ENCODE results near the gene ETV3. TPM values are rescaled to one million over a fixed set of nuclear protein-coding genes. Genes with fewer than 3 reads are reported as not detected.

Gene ETV3
- polyA plus RNA-seq, 3 donors, result 25.1 to 28.2 (median 25.4) TPM

GRCh38 chr1:157170677-157171515 lies 32.7 kb upstream of the ETV3 start:
- no peak for DNase-seq (ENCODE audit: extremely low read depth in 1 of 11, low read depth in 9 of 11, low spot score in 4 of 11)

GRCh38 chr1:157168015-157168414 lies 29.8 kb upstream of the ETV3 start:
- no peak for DNase-seq (ENCODE audit: extremely low read depth in 1 of 11, low read depth in 9 of 11, low spot score in 4 of 11)

GRCh38 chr1:157167437-157167836 lies 29.2 kb upstream of the ETV3 start:
- DNase-seq (ENCODE audit: extremely low read depth in 1 of 11, low read depth in 9 of 11, low spot score in 4 of 11), result no peak

GRCh38 chr1:157166590-157166989 lies 28.4 kb upstream of the ETV3 start:
- DNase-seq (ENCODE audit: extremely low read depth in 1 of 11, low read depth in 9 of 11, low spot score in 4 of 11), result no peak

- DNase-seq (ENCODE audit: extremely low read depth in 1 of 11, low read depth in 9 of 11, low spot score in 4 of 11), result peak in 9 of 11 donors; percentile 51 to 76 (median 64)
These were observed 25.3 kb upstream of the ETV3 start for GRCh38 chr1:157163273-157164127.

- peak in 4 of 11 donors; percentile 18 to 56 (median 49) for DNase-seq (ENCODE audit: extremely low read depth in 1 of 11, low read depth in 9 of 11, low spot score in 4 of 11)
These were observed 24.1 kb upstream of the ETV3 start for GRCh38 chr1:157162345-157162744.

- DNase-seq (ENCODE audit: extremely low read depth in 1 of 11, low read depth in 9 of 11, low spot score in 4 of 11), result no peak
These were observed 23.7 kb upstream of the ETV3 start for GRCh38 chr1:157161901-157162300.

- DNase-seq (ENCODE audit: extremely low read depth in 1 of 11, low read depth in 9 of 11, low spot score in 4 of 11), result no peak
These were observed 20.8 kb upstream of the ETV3 start for GRCh38 chr1:157158967-157159366.

GRCh38 chr1:157157501-157158190 lies 19.5 kb upstream of the ETV3 start:
- DNase-seq (ENCODE audit: extremely low read depth in 1 of 11, low read depth in 9 of 11, low spot score in 4 of 11), result no peak

- DNase-seq (ENCODE audit: extremely low read depth in 1 of 11, low read depth in 9 of 11, low spot score in 4 of 11), result peak in 8 of 11 donors; percentile 49 to 70 (median 60)
These were observed 17.9 kb upstream of the ETV3 start for GRCh38 chr1:157156058-157156541.

GRCh38 chr1:157155658-157156057 lies 17.5 kb upstream of the ETV3 start:
- no peak for DNase-seq (ENCODE audit: extremely low read depth in 1 of 11, low read depth in 9 of 11, low spot score in 4 of 11)

- peak in 3 of 11 donors; percentile 39 to 63 (median 42) for DNase-seq (ENCODE audit: extremely low read depth in 1 of 11, low read depth in 9 of 11, low spot score in 4 of 11)
These were observed 16.8 kb upstream of the ETV3 start for GRCh38 chr1:157154940-157155514.

- DNase-seq (ENCODE audit: extremely low read depth in 1 of 11, low read depth in 9 of 11, low spot score in 4 of 11), result no peak
These were observed 16.1 kb upstream of the ETV3 start for GRCh38 chr1:157154291-157154690.

- no peak for DNase-seq (ENCODE audit: extremely low read depth in 1 of 11, low read depth in 9 of 11, low spot score in 4 of 11)
These were observed 15.6 kb upstream of the ETV3 start for GRCh38 chr1:157153746-157154145.

GRCh38 chr1:157152510-157152909 lies 14.3 kb upstream of the ETV3 start:
- DNase-seq (ENCODE audit: extremely low read depth in 1 of 11, low read depth in 9 of 11, low spot score in 4 of 11), result no peak

GRCh38 chr1:157151506-157151905 lies 13.3 kb upstream of the ETV3 start:
- no peak for DNase-seq (ENCODE audit: extremely low read depth in 1 of 11, low read depth in 9 of 11, low spot score in 4 of 11)

- no peak for DNase-seq (ENCODE audit: extremely low read depth in 1 of 11, low read depth in 9 of 11, low spot score in 4 of 11)
These were observed 12.9 kb upstream of the ETV3 start for GRCh38 chr1:157151073-157151472.

- DNase-seq (ENCODE audit: extremely low read depth in 1 of 11, low read depth in 9 of 11, low spot score in 4 of 11), result no peak
These were observed 12.4 kb upstream of the ETV3 start for GRCh38 chr1:157150631-157151030.
